K562 (cell line): ENCODE data around the gene ZBTB20. TPM values are rescaled to one million over a fixed set of nuclear protein-coding genes. Genes with fewer than 3 reads are reported as not detected.

ENCODE experiments used
- MGA ChIP-seq: fragments of 450-650 bp; IDR thresholded peaks from 2 replicates; pipeline ENCODE4 v1.6.1; 2016; ENCODE audit warnings: mild to moderate bottlenecking, moderate library complexity
- SMARCA4 ChIP-seq: fragments of 450-650 bp; IDR thresholded peaks from 2 replicates; pipeline ENCODE4 v1.6.1; 2016
- ZFP91 ChIP-seq: sonication (generic); formaldehyde crosslinking; IDR thresholded peaks from 2 replicates; pipeline ENCODE4 v1.8.0; 2022; ENCODE audit warnings: mild to moderate bottlenecking, missing genetic modification reagents
- polyA plus RNA-seq, 8 experiments: library from polyadenylated mRNA; depleted of rRNA in 4 of 8; stranded (reverse) in 5 of 8; unstranded in 3 of 8; fragments of >200 nt; fragmentation: Nextera tagmentation in 2 of 8; fragmentation: Illumina TruSeq in 1 of 8; extraction: Ambion mirVana in 2 of 8; extraction: Trizol in 1 of 8; gene quantifications; 2 replicates each; pipeline versions ENCODE4 v1.2.1 to v1.2.3, GENCODE V29; 2011 to 2014; ENCODE audit warnings: inconsistent platforms in 1 of 8, missing spikeins in 1 of 8
- total RNA-seq, 7 experiments: library from RNA; depleted of rRNA in 6 of 7; stranded (reverse); fragments of >200 nt in 6 of 7; fragmentation: Illumina TruSeq in 2 of 7; extraction: Trizol in 2 of 7; gene quantifications; 2 replicates each; pipeline versions ENCODE4 v1.2.1 to v1.2.3, GENCODE V29; 2011 to 2021; ENCODE audit warnings: low replicate concordance in 1 of 7

The ZBTB20 gene
- total and polyA plus RNA-seq, 9 of the 15 experiments (the other 6 are each of a cell fraction or from before 2014, with no cell fraction given) = 0.17 to 1.7 (median 0.45) TPM

GRCh38 chr3:114565216-114565615 is 581.9 kb downstream of the ZBTB20 start (continued):
- TF ChIP-seq MGA (no peak), ZFP91 (CRISPR knock-in tag) (no peak), SMARCA4 (no peak)
